ENCODE measurements around the gene OGDH.
A peak's percentile ranks its signal among the peaks of the same experiment; 100 is the strongest.

OGDH gene

DNA sequence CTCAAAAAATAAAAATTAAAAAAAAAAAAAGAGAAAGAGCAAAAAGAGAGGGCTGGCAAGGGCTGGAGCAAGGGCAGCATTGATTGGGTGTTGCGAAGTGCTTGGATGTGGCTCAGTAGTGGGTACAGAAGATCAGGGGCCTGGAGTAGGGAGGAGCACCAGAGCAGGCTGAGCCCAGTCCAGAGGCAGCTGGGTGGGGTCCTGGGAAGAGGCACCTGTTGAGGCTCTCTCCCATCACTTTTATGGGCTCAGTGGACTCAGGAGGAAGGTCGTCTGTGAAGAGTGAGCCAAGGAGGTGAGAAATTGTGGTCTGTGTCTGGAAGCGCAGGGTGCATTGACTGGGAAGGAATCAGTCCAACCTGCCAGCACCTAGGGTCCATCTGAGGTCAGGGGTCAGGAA lies 130.5 kb downstream of the OGDH start:
- no peak for DNase-seq (ENCODE audit: low read depth in 2 of 2)

- DNase-seq (ENCODE audit: low read depth in 2 of 2): no peak
Observed at GRCh38 chr7:44738051-44738723, 131.8 kb downstream of the OGDH start.

DNA sequence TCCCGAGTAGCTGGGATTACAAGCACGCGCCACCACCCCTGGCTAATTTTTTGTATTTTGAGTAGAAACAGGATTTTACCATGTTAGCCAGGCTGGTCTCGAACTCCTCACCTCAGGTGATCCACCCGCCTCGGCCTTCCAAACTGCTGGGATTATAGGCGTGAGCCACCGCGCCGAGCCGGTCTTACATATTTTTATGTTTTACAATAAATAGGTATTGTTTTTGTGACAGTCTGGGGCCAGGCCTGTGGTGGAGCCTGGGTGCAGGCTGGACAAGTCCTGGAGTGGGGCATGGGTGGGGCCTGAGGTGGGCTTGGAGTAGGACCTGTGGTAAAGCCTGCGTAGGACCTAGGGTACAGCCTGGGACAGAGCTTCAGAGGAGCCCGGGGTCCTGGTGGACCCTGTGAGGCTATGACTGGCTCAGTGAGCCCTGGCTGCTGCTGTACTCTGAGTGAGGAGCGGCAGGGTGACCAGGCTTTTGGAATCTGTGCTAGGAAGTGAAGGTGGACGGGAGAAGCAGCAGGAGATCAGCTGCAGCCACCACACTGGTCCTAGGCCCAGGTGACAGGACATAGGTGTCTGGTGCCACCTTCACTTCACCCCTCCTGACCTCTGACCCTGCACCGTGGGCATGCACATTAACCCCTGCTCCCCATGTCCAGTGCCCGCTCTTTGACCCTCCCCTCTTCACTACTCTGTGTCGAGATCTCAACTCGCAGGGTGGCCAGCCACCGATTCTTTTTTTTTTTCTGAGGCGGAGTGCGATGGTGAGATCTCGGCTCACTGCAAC lies 132.6 kb downstream of the OGDH start:
- no peak for DNase-seq (ENCODE audit: low read depth in 2 of 2)

GRCh38 chr7:44740055-44740454 lies 133.6 kb downstream of the OGDH start:
- DNase-seq (ENCODE audit: low read depth in 2 of 2): no peak

- DNase-seq (ENCODE audit: low read depth in 2 of 2): no peak
Observed at GRCh38 chr7:44743750-44744149, 137.3 kb downstream of the OGDH start.

DNA sequence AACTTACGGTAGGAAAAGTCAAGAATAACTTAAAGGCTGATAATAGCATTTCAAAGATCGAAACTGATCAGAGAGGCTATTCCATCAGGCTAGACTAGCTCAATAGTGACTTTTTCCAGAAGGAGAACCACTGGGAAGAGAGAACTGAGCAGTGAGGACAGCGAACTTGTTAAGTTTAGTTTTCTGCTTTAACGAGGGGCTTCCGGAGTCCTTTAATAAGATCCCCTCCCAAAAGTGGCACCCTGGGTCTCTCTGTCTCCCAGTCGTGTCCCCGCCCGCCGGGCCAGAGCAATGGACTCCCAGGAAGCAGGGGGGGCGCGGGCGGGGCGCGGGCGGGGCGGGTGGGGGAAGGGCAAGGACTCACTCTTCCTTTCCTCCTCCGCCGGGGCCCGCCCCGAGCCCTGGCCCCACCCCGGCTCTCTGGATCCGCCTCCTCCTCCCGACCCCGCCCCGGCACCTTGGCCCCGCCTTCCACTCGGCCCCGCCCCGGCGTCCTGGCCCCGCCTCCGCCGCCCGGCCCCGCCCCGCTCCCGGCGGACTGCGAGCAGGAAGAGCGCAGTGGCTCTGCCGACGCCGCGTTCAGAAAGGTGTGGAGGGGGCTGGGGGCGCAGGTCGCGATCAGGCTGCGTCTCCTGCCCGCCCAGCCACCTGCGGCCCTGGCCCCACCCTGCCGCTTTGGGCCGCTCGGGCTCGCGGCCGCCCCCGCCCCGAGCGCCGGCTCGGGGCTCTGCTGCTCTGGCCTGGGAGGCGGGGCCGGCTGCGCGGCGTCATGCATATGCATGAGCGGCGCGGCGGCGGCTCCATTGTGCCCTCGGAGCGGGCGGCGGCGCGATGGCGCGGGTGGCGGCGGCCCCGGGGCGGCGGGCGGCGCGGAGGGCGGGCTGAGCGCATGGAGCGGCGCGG lies 141.9 kb downstream of the OGDH start, which contains the start of gene ZMIZ2:
Gene ZMIZ2 (plus strand): TSS at position 803 of the 903 bp plus-strand sequence. CDS start 7,403 bp downstream, outside the sequence.
- peak; percentile 81 to 84 for DNase-seq (ENCODE audit: low read depth in 2 of 2)

DNA sequence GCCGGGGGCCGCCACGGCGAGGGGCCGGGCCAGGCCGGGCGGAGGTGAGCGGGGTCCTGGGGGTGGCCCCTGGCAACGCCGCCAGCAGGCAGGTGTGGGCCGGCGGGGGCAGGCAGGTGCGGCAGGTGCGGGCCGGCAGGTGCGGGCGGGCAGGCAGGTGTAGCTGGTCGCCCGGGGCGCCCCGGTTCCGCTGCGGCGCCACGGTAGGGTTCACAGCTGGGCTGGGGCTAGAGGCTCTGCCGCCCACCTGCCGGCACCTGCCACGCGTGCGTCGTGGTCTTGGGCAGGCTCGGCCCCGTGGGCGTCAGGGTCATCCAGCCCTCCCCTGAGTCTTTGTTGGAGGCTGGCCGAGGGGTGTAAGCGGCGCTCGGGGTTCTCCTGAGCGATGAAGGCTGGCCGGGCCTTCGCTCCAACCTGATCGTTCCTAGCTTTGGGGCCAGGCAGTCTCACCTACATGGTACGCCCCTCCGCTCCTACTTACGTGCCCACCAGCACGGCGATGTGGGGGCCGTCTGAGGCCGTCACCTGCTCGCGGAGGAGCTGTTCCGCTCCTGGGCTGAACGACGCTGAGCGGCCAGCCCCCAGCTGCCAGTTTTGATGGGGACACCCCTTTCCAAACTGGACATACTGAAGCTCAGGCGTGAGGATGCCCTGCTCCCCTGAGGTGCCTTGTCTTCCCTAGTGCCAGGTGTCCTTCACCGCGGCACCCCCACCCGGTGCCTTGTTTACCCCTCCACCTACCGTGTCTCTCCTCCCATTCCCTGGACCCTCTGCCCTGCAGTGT lies 142.7 kb downstream of the OGDH start:
- no peak for DNase-seq (ENCODE audit: low read depth in 2 of 2)

DNA sequence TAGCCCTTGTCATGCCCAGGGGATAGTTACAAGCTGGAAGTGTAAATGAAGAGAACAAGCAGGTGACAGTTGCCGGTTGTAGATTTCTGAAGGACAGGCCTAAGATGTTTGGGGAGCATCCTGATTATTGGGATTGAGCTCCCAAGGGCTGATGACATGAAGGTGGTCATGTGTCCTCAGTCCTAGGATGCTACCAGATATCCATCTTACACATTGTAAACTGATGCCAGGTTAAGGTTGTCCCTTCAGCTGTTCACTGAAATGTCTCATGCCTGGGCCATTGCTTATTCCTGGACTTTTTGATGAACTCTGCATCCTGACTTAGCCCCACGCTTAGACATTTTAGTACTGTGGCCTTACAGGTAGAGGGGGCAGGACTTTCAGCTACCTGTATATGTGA lies 143.6 kb downstream of the OGDH start:
- DNase-seq (ENCODE audit: low read depth in 2 of 2): no peak

DNA sequence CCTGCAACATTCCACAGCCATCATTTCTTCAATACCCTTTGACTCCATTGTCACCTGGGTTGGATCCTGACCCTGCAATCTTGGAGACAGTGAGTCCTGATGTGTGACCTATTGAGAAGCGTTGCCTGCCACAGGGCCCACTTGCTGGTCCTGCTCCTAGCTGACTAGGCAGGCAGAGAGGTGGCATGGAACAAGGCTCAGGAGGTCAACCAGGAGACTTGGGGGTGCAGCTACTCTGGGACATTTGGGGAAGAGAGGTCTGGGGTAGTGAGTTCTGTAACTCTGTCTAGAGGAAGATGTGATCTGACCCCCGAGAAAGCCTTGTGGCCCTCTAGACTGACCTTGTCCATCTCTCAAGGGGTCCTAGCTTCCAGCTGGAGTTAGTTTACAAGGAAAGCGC lies 144.0 kb downstream of the OGDH start:
- DNase-seq (ENCODE audit: low read depth in 2 of 2): no peak

- DNase-seq (ENCODE audit: low read depth in 2 of 2): peak; percentile 28 to 38
Observed at GRCh38 chr7:44750921-44751571, 144.6 kb downstream of the OGDH start.

DNA sequence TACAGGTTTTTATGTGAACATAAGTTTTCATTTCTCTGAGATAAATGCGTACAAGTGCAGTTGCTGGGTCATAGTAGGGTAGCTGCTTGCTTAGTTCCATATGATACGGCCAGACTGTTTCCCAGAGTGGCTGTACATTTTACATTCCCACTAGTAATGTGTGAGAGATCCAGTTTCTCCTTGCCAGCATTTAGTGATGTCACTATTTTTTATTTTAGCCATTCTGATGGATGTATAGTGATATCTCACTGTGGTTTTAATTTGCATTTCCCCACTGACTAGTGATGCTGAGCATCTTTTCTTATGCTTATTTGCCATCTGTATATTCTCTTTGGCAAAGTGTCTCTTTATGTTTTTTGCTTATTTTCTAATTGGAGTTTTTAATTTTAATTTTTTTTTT lies 146.4 kb downstream of the OGDH start:
- DNase-seq (ENCODE audit: low read depth in 2 of 2): no peak

GRCh38 chr7:44754802-44755697 lies 148.6 kb downstream of the OGDH start:
- DNase-seq (ENCODE audit: low read depth in 2 of 2): no peak

GRCh38 chr7:44755698-44756627 lies 149.5 kb downstream of the OGDH start:
- DNase-seq (ENCODE audit: low read depth in 2 of 2): no peak

DNA sequence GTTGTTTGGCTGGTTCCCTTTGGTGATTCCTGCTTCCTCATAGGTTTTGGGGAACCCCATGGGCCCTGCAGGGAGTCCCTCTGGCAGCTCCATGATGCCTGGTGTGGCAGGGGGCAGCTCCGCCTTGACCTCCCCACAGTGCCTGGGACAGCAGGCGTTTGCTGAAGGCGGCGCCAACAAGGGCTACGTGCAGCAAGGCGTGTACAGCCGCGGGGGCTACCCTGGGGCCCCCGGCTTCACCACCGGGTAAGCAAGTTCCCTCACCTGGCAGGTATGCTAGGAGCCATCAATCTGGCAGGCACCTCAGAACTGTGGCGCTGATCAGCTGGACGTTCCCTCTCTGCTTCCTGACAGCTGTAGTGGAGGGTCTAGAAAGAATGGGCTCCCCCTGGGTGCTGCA lies 150.5 kb downstream of the OGDH start:
- DNase-seq (ENCODE audit: low read depth in 2 of 2): no peak

GRCh38 chr7:44757311-44757710 lies 150.9 kb downstream of the OGDH start:
- no peak for DNase-seq (ENCODE audit: low read depth in 2 of 2)

- DNase-seq (ENCODE audit: low read depth in 2 of 2): no peak
Observed at GRCh38 chr7:44757739-44758138, 151.3 kb downstream of the OGDH start.
